ENCODE data around the gene THSD7B. TPM values are rescaled to one million over a fixed set of nuclear protein-coding genes. Genes with fewer than 3 reads are reported as not detected.

Gene THSD7B
- total RNA-seq, 1 donor from 2014 or later: 0.27 TPM

GRCh38 chr2:137379186-137379585 lies 613.8 kb downstream of the THSD7B start:
- ATAC-seq (no peak), DNase-seq (ENCODE audit: missing footprints) (no peak)
- intact Hi-C loops (cut with DNase I): no loop called here

DNA sequence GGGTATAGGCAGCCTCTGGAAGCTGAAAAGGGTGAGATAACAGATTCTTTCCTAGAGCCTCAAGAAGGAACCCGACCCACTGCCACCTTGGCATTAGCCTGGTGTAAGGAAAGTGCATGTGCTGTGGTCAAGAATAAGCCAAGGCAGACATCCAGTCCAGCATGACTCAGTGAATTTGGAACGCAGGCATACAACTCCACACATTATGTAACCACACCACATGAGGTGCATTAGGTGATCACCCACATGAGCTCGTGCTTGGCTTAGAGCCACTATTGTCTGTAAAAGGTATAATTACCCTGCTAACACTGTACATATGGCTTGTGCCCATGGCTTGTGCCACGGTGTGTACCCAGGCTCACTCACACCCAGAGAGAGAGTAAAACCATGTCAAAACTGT lies 615.3 kb downstream of the THSD7B start:
- DNase-seq (ENCODE audit: missing footprints): no peak
- intact Hi-C loops (cut with DNase I): no loop called here
- ATAC-seq: no peak

DNA sequence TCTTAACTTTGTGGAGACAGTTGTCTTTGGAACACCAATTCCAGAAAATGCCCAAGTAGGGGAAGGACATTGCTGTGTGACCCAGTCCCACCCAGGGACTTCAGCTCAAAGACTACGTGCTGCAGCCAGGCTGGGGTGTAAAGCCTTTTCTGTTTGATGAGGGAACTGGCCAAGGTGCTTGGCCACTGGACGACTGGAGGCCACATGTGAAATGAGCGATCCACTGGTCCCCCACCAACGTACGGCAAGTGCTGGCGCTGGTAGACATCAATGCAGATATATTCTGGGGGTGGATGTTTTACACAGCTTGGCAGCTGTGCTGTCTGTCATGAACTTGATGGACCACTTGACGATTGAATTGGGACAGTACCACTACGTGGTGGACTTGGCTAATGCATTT lies 616.4 kb downstream of the THSD7B start:
- intact Hi-C loops (cut with DNase I): no loop called here
- ATAC-seq: no peak
- DNase-seq (ENCODE audit: missing footprints): no peak

GRCh38 chr2:137383391-137383790 lies 618.0 kb downstream of the THSD7B start:
- ATAC-seq (no peak), DNase-seq (ENCODE audit: missing footprints) (no peak)
- intact Hi-C loops (cut with DNase I): no loop called here

DNA sequence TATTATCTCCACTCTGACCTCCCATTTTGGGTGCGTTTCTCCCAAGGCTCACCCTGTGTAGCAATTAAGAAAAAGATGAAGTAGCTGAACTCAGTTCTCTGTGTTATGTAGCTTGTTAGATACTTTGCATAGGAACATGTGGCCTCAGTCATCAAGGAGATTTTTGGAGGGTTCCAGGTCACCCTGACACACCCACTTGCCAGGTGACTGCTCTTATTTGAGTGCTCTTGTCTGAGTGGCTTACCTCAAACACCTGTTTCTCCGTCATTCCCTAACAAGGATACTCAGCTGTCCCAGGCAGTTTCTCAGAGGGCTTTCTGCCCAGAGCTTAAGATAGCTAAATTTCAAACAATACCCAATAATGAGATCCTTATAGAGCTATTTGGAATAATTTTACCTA lies 621.7 kb downstream of the THSD7B start:
- DNase-seq (ENCODE audit: missing footprints) (no peak), ATAC-seq (no peak)
- intact Hi-C loops (cut with DNase I): no loop called here

- no peak for DNase-seq (ENCODE audit: missing footprints)
- no peak for ATAC-seq
- intact Hi-C loops (cut with DNase I): no loop called here
These were observed 640.2 kb downstream of the THSD7B start for GRCh38 chr2:137405496-137405895.

DNA sequence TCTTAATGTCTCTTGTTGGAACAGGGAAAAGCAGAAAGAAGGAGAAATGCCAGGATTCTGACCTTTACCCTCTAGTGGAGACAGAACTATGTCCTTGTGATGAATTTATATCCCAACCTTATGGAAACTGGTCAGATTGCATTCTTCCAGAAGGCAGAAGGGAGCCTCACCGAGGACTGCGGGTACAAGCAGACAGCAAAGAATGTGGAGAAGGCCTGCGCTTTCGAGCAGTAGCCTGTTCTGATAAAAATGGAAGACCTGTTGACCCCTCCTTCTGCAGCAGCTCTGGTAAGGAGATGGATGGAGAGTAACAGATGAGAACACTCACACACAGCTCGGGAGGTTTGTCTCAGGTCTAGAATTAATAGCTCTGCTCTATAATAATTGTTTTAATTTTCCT lies 646.2 kb downstream of the THSD7B start:
- DNase-seq (ENCODE audit: missing footprints): no peak
- no peak for ATAC-seq
- intact Hi-C loops (cut with DNase I): no loop called here

- DNase-seq (ENCODE audit: missing footprints): no peak
- no peak for ATAC-seq
- intact Hi-C loops (cut with DNase I): no loop called here
These were observed 655.4 kb downstream of the THSD7B start for GRCh38 chr2:137420744-137421143.

- no peak for ATAC-seq
- no peak for DNase-seq (ENCODE audit: missing footprints)
- intact Hi-C loops (cut with DNase I): no loop called here
These were observed 669.8 kb downstream of the THSD7B start for GRCh38 chr2:137435162-137435561.

DNA sequence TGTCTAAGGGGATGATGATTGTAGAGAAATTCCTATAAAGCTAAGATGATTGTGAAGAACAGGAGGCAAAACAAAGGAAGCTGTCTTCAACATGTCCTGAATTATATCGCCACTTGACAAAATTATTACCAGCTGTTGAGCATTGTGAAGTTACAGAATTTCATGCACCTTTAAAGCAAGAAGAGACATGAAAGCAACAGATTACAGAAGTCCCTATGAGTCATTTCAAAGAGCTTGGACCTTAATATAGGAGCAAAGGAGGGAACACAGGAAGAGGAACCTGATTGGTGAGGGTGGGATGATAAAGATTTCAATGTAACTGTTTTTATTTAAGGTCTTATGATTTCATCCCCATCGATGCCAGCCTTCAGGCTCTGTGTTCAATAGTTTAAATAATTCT lies 672.0 kb downstream of the THSD7B start:
- DNase-seq (ENCODE audit: missing footprints) (no peak), ATAC-seq (no peak)
- intact Hi-C loops (cut with DNase I): no loop called here

DNA sequence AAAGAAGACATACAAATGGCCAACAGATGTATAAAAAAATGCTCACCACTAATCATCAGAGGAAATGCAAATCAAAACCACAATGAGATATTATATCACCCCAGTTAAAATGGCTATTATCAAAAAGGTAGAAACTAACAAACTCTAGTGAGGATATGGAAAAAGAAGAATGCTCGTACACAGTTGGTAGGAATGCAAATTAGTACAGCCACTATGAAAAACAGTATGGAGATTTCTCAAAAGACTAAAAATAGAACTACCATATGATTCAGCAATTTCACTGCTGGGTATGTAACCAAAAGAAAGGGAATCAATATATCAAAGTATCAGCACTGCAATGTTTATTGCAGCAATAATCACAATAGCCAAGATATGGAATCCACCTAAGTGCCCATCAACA lies 679.6 kb downstream of the THSD7B start:
- ATAC-seq (no peak), DNase-seq (ENCODE audit: missing footprints) (no peak)
- intact Hi-C loops (cut with DNase I): no loop called here

- ATAC-seq (no peak), DNase-seq (ENCODE audit: missing footprints) (no peak)
- intact Hi-C loops (cut with DNase I): no loop called here
These were observed 684.1 kb downstream of the THSD7B start for GRCh38 chr2:137449454-137449853.

DNA sequence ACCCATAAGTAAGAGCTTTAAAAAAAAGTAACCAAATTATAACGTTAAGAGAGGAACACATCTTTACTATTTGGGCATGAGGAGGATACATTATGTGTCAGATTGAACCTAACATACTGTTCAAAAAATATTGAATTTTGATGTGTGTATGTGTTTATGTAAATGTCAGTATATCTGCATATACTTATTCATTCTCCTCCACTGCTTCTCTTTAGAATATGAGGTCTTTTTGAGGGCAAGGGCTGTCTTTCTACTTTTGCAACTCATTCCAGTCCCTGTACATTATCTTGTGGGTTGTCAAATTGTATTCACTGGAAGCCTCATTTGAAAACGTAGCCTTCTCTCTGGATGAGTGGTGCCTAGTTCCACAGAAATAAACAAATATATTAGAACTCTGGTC lies 689.5 kb downstream of the THSD7B start:
- intact Hi-C loops (cut with DNase I): no loop called here
- no peak for ATAC-seq
- no peak for DNase-seq (ENCODE audit: missing footprints)

GRCh38 chr2:137467246-137467862 lies 702.0 kb downstream of the THSD7B start:
- no peak for ATAC-seq
- no peak for DNase-seq (ENCODE audit: missing footprints)
- intact Hi-C loops (cut with DNase I): loop anchor here (5.0 kb wide), 1 partner anchor 195 kb away; no protein-coding TSS in a partner anchor

- ATAC-seq: no peak
- intact Hi-C loops (cut with DNase I): no loop called here
- no peak for DNase-seq (ENCODE audit: missing footprints)
These were observed 727.9 kb downstream of the THSD7B start for GRCh38 chr2:137493261-137493660.

- DNase-seq (ENCODE audit: missing footprints): no peak
- no peak for ATAC-seq
- intact Hi-C loops (cut with DNase I): no loop called here
These were observed 735.3 kb downstream of the THSD7B start for GRCh38 chr2:137500599-137500998.

GRCh38 chr2:137507237-137507636 lies 741.9 kb downstream of the THSD7B start:
- intact Hi-C loops (cut with DNase I): no loop called here
- DNase-seq (ENCODE audit: missing footprints) (no peak), ATAC-seq (no peak)

DNA sequence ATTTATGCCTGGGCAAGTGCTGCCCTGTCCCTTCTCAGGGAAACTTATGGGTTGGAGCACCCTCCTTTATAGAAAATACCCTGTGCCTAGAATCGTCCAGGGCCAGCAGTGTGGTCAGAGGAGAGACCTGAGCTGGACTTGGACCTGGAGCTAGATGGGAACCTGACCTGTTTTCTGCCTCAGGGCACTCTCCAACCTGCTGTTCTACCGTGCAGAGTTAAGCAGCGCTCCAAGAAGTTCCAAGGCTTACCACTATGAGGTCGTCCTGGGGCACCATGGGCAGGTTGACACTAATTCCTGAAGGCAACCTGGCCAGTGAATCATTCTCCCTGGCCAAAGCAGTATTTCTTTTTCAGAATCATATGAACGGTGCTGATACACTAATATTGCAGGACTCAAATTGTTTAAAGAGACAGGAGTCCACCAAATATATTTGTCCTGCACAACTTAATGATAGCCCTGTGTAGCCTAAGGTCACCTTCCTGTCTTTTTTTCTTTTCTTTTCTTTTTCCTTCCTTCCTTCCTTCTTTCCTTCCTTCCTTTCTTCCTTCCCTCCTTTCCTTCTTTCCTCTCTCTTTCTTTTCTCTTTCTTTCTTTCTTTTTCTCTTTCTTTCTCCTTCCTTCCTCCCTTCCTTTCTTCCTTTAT lies 743.5 kb downstream of the THSD7B start:
- intact Hi-C loops (cut with DNase I): no loop called here
- no peak for ATAC-seq

GRCh38 chr2:137511526-137511925 lies 746.2 kb downstream of the THSD7B start:
- no peak for ATAC-seq
- DNase-seq (ENCODE audit: missing footprints): no peak
- intact Hi-C loops (cut with DNase I): no loop called here

More for the DNA sequence above, 743.5 kb downstream of the THSD7B start:
- no peak for DNase-seq (ENCODE audit: missing footprints)

DNA sequence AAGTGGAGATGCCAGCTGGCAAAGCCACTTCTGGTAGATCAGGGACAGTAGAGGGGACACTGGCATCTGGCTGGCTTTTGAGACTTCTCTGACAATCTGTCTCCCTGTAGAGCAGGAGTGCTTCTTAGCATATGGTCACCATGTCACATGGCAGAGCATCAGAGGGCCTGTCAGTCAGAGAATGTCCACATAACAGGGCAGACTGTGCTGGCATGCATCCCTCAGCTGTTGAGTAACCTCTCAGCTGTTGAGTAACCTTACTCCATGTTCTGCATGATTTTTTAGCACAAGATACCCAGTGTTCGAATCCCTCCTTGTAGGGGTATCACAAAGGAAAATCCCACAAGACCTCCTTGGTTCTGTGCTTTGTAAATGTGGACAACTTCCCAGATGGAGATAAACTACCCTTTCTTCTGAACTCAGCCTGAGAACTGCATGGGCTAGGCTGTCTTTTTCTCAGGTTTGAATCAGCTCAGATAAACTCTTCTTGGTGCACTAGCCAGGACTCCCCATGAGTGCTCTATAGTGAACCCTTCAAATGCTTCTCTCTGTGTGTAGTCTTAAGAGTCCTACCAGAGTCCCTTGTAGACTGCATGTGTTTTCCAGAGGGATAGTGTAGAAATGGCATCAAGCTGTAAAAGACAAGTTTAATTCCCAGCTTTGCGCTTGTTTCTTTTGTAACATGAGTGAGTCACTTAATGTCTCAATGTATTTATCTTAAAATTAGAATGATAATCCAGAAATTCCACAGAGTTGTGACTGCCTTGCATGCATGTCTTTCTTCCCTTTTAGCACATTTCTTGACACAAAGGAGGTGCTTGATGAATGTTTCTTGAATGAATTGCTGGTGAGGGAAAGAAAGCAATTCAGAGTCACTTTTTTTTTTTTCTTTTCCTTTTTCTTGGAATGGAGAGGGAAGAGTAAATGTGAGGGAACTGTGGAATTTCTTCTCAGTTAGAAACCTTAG lies 756.6 kb downstream of the THSD7B start:
- ATAC-seq: no peak
- DNase-seq (ENCODE audit: missing footprints): no peak
- intact Hi-C loops (cut with DNase I): no loop called here

All from Right ventricle myocardium inferior (tissue), 1 donor.